ENCODE measurements around the gene FBXL13. TPM values are rescaled to one million over a fixed set of nuclear protein-coding genes. Genes with fewer than 3 reads are reported as not detected.
A peak's percentile ranks its signal among the peaks of the same experiment; 100 is the strongest.
"Not testable (repeated sequence)": the region's sequence is repeated elsewhere in the genome, so short reads cannot be mapped to it uniquely, and the experiment has no call there.

FBXL13 gene
- total RNA-seq, 2 donors from 2014 or later = 0.95 to 2.5 TPM

- H3K36me3 ChIP-seq = no peaks in the 10 kb centered on the region
- no peak overlapping the region for H3K27ac ChIP-seq
- TF ChIP-seq CTCF (IDR thresholded peaks at IDR 0.05) = no peak
These were observed 234.2 kb downstream of the FBXL13 start for GRCh38 chr7:102840404-102840803.

GRCh38 chr7:102838572-102839101, 236.0 kb downstream of the FBXL13 start:
- not testable (repeated sequence) for ATAC-seq (ENCODE audit: insufficient number of reproducible peaks, low FRiP score, low read depth); H3K27me3 ChIP-seq (replicated peaks; ENCODE audit: insufficient read depth); H3K4me3 ChIP-seq; DNase-seq (ENCODE audit: low spot score); H3K36me3 ChIP-seq; H3K9me3 ChIP-seq; H3K27ac ChIP-seq
- peaks cover 9 to 14% of the 10 kb centered on the region in 2 donors for H3K4me1 ChIP-seq (ENCODE audit: control insufficient read depth in 1 of 2, low read depth in 2 of 2)

More at GRCh38 chr7:102840404-102840803, 234.2 kb downstream of the FBXL13 start:
- no peak overlapping the region for H3K4me3 ChIP-seq
- H3K27me3 ChIP-seq (replicated peaks; ENCODE audit: insufficient read depth) = no peaks in the 10 kb centered on the region
- ATAC-seq (ENCODE audit: insufficient number of reproducible peaks, low FRiP score, low read depth) (no peak), DNase-seq (ENCODE audit: low spot score) (no peak)
- no peaks in the 10 kb centered on the region for H3K9me3 ChIP-seq
- peaks cover 9 to 14% of the 10 kb centered on the region in 2 donors for H3K4me1 ChIP-seq (ENCODE audit: control insufficient read depth in 1 of 2, low read depth in 2 of 2)

GRCh38 chr7:102837802-102838201, 236.8 kb downstream of the FBXL13 start:
- H3K27ac ChIP-seq = peak overlapping the region in 1 of 2 donors; percentile 27
- H3K36me3 ChIP-seq = no peaks in the 10 kb centered on the region
- no peak for DNase-seq (ENCODE audit: low spot score)
- TF ChIP-seq CTCF (IDR thresholded peaks at IDR 0.05) = no peak
- no peak overlapping the region for H3K4me3 ChIP-seq
- no peaks in the 10 kb centered on the region for H3K9me3 ChIP-seq
- H3K4me1 ChIP-seq (ENCODE audit: control insufficient read depth in 1 of 2, low read depth in 2 of 2) = peaks cover 9 to 14% of the 10 kb centered on the region in 2 donors
- no peaks in the 10 kb centered on the region for H3K27me3 ChIP-seq (replicated peaks; ENCODE audit: insufficient read depth)
- no peak for ATAC-seq (ENCODE audit: insufficient number of reproducible peaks, low FRiP score, low read depth)

- Histone ChIP-seq H3K36me3 (no peaks in the 10 kb centered on the region), H3K4me3 (no peak overlapping the region), H3K27me3 (replicated peaks; ENCODE audit: insufficient read depth) (no peaks in the 10 kb centered on the region), H3K9me3 (no peaks in the 10 kb centered on the region), H3K4me1 (ENCODE audit: control insufficient read depth in 1 of 2, low read depth in 2 of 2) (peaks cover 9 to 14% of the 10 kb centered on the region in 2 donors), H3K27ac (peak overlapping the region in 1 of 2 donors; percentile 27)
- DNase-seq (ENCODE audit: low spot score) = no peak
- ATAC-seq (ENCODE audit: insufficient number of reproducible peaks, low FRiP score, low read depth) = no peak
- TF ChIP-seq CTCF (IDR thresholded peaks at IDR 0.05) = no peak
These were observed 237.6 kb downstream of the FBXL13 start for GRCh38 chr7:102836977-102837376.

- no peak for DNase-seq (ENCODE audit: low spot score)
- peak; percentile 65 for ATAC-seq (ENCODE audit: insufficient number of reproducible peaks, low FRiP score, low read depth)
- H3K27ac ChIP-seq = peak overlapping the region in 1 of 2 donors; percentile 27
These were observed 238.2 kb downstream of the FBXL13 start for GRCh38 chr7:102836191-102836919.

More at GRCh38 chr7:102836191-102836919, 238.2 kb downstream of the FBXL13 start:
- Histone ChIP-seq H3K4me1 (ENCODE audit: control insufficient read depth in 1 of 2, low read depth in 2 of 2) (peaks cover 9 to 14% of the 10 kb centered on the region in 2 donors), H3K27me3 (replicated peaks; ENCODE audit: insufficient read depth) (no peaks in the 10 kb centered on the region), H3K9me3 (no peaks in the 10 kb centered on the region), H3K36me3 (no peaks in the 10 kb centered on the region), H3K4me3 (no peak overlapping the region)
- no peak for TF ChIP-seq CTCF (IDR thresholded peaks at IDR 0.05)

Data from thoracic aorta (tissue), 2 donors.